HUDEP-2 (cell line): Measurements from ENCODE around the gene MCUR1.
"Not testable (repeated sequence)": the region's sequence is repeated elsewhere in the genome, so short reads cannot be mapped to it uniquely, and the experiment has no call there.

Experiments used
- DNase-seq, 76 experiments: peaks; one replicate each; lab custom pipeline; 2025; ENCODE audit not compliant: unreplicated experiment in 76 of 76; lab: John Stamatoyannopoulos, UW

Gene MCUR1

DNA sequence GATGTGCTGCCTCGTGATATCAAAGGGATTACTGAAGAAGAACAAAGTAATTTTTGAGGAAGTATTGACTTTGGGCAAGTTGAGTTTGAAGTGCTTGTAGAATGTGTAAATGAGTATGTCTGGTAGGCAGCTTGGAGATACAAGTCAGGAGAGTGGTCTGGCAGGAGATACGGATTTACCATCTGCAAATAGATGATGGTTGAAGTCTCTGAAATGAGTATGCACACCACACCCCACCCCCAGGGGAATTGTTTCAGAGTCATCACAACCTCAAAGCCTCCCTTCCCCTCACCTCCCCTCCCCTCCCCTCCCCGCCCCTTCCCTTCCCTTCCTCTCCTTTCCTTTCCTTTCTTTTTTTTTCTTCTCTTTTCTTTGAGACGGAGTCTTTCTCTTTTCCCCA, 16.4 kb upstream of the MCUR1 start:
- DNase-seq, result no peak

DNA sequence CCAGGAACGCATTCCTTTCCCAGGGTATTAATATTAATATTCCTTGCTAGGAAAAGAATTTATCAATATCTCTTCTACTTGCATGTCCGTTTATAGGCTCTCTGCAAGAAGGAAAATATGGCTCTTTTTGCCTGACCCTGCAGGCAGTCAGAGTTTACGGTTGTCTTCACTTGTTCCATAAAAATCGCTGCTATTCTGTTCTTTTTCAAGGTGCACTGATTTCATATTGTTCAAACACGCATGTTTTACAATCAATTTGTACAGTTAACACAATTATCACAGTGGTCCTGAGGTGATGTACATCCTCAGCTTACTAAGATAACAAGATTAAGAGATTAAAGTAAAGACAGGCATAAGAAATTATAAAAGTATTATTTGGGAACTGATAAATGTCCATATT, 15.1 kb upstream of the MCUR1 start:
- not testable (repeated sequence) for DNase-seq

DNA sequence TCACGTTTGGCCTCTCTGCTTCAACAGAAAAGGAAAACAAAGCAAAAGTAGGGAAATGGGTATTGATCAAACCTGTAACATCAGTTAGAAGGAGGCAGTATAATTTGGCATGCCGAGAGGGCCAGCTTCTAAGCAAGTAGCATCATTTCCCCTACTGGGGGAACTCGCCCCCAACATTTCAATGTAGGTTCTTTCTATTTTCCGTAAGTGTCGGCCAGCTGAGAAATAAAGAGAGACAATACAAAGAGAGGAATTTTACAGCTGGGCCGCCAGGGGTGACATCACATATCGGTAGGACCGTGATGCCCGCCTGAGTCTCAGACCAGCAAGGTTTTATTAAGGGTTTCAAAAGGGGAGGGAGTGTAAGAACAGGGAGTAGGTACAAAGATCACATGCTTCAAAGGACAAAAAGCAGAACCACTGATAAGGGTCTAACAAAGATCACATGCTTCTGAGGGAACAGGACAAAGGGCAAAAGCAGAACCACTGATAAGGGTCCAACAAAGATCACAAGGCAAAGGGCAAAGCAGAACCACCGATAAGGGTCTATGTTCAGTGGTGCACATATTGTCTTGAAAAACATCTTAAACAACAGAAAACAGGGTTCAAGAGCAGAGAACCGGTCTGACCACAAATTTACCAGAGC, 14.4 kb upstream of the MCUR1 start:
- peak in 2 of 76 experiments; percentile 47 to 59 for DNase-seq

DNA sequence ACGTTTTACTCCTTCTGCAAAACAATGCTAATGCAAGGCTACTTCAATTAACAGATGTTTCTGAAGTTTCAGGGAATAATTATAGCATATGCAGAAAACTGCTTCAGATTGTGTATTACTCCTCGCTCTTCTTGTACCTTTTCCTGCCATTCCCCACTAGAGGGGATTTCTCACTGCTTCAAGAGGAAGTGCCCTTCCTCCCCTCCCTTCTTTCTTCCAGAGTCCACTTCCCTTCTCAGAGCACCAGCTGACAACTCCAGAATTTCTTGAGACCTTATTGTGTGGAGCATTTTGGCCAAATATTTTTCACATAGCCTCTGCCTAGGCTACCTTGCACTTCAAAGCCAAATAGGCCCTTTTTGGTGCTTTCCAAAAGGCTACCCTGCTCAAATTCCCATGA, 12.7 kb upstream of the MCUR1 start:
- no peak for DNase-seq

DNA sequence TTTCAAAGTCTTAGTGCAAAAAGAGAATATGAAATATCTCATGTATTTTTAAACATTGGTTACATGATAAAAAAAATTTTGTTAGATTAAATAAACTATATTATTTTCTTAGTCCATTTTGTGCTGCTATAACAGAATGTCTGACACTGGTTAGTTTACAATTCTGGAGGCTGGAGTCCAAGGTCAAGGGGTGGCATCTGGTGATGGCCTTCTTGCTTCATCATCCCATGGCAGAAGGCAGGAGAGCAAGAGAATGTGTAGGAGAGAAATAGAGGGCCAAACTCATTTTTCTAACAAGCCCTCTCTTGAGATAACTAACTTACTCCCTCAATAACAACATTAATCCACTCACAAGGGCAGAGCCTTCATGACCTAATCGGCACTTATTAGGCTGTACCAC, 11.5 kb upstream of the MCUR1 start:
- no peak for DNase-seq

DNA sequence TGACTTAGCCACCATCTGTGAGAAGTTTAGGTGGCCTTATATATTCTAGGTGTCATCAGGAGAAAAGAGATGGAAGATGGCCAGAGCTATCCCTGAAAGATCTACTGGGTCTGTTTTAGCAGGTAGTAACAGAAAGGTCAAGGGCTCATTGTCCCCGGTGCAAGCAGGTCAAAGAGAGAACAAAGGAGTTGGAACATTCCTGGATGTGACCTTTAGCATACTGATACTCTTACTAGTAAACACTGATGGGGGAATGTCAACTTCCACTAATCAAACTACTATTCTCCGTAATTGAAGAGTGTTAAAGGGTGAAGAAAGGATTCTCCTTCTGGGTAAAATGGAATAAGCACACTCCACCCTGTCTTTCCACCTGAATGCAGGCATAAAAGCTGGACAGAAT, 4.0 kb upstream of the MCUR1 start:
- DNase-seq, result no peak

DNA sequence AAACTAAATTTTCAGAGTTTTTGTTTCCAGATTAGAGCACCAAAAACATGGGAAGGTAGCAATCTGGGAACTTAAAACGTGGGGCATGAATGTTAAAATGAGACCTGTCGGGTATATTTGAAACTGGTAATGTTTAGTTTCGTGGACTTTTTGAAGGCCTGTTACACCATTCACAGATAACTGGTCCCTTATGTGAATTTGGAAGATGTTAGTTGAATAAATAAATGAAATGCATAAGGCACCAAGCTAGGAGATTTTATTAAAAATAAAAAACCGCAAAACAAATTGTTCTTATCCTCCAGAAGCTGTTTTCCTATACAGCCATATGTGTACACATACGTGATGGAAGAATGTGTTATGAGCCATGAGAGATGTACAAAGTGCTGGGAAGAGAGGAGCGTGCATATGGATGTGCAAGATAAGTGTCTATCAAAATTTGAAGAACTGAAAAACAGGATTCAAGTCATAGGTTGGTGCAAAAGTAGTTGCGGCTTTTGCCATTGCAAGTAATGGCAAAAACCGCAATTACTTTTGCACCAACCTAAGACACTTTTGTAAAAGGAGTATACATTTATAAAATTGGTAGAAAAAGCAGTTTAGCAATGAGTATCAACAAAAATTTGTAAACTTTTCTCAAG, 700 bp upstream of the MCUR1 start:
- DNase-seq, result no peak

DNA sequence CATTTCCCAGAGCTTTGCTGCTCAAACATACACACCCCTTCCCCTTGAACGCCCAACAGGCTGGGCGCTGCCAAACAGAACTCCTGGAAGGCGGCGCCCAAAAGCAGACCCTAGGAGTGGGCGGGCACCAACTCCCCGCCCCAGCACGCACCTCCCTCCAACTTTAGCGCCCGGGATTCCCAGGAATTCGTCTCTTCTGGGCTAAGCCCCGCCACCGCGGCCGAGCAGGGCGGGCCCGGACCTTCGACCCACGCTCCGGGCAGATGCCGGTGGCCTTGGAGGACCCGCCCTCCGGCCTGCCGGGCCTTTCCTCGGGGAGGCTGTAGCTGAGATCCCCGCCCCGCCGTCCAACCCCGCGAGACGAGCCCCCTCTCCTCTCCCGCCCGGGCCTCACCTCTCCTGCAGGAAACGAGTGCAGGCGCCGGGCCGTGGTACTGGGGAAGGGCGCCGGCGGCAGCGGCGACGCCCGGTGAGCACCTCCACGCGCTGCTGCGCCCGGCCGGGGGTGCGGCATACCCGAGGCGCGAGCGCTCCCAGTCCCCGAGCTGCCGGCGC, 659 bp downstream of the MCUR1 start:
- DNase-seq, result peak in 34 of 76 experiments; percentile 34 to 92 (median 52)

DNA sequence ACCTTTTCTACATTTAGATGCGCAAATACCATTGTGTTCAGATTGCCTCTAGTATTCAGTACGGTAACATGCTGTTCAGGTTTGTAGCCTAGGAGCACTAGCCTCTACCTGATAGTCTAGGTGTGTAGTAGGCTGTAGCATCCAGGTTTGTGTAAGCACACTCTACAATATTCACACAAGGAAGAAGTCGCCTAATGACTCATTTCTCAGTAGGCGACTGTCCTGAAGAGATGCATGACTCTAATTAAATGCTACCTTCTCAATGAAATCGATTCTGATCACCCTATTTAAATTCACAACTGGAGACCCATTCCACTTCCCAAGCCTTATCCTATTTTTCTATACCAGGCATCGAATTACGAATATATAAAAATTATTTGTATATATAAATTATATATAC, 1.3 kb downstream of the MCUR1 start:
- DNase-seq, result no peak

DNA sequence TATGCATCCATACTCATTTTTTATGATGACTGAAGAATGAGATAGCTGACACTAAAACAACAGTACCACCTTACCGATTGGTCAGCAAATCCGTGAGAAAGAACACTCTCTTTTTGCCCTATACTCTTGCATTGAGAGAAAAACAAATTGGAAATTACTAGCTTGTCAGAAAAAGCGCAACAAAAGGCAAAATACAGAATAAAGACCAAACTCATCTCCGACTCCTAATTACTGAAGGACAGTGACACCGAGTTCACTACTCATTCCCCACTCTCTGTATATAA, 2.1 kb downstream of the MCUR1 start:
- DNase-seq, result no peak

DNA sequence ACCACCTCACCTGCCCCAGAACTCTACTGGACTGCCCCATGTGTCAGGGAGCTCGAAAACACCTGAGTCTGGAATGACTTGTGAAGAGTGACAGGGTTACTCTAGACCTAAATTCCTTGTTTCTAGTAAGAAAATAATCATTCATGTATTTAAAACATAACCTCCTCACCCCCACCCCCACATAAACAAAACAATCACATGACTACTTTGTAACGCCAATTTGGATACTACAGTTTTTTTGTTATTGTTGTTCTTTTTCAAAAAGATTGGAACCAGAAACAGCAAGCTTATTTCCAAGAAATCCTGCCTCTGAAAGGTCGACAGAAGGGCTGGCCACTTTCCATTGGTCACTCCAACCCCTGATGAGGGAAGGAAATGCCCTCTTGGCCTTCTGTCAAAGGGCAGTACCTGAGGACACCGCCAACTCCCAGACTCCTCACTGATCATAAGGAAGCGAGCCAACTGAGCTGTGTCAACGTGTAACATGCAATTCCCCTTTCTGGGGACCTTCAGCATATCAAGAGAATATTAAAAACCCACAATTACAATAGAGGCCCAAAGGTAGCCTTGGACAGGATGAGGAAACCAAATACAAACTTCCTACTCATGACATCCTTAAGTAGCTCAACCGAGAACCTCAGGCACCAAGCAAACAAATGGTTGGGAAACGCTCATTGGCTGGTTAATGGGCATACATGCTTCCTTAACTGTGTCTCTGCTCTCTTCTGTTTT, 2.6 kb downstream of the MCUR1 start:
- DNase-seq, result peak in 1 of 76 experiments; percentile 28

DNA sequence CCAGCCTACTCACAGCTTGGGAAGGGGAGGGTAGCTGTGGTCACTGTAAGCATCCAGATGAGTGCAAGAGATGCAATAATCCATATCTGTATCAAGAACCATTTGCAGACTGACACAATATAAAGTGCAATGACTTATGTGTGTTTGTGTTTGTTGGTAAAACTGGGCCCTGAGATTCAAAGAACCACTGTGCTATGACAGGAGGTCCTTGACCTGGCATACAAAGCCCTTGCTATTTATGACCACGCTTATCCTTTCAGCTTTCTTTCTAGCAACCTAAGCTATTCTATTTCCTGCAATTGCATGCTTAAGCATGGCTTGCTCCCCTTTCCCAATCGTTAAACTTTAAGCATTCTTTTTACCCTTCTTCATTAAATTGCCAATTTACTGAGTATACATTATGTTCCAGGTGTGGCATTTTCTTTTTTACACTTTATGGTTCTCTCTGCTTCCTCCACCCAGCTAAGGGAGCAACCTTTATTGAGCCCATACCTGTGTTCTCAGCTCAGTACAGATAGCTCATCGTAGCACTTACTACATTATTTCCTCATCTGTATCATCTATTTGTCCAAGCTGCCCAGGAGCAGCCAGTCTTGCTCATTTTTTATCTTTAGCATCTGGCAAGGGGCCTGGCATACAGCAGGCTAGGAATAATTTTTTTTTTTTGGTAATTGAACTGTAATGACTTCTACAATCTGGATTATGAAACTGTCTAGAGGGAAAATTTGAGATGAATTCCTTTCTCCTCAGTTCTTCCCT, 3.5 kb downstream of the MCUR1 start:
- peak in 1 of 76 experiments; percentile 10 for DNase-seq

DNA sequence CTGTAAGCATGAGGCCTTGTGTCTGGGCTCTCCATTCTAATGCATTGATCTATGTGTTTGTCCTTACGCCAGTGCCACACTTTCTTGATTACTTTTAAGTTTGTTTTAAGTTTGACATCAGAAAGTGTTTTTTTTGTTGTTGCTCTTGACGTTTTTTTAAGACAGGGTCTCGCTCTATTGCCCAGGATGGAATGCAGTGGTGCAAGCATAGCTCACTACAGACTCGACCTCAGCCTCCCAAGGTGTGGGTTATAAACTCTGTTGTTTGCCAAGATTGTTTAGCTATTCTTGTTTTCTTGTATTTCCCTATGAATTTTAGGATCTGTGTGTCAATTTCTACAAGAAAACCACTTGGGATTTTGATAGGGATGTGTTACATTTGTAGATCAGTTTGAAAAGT, 5.6 kb downstream of the MCUR1 start:
- no peak for DNase-seq

DNA sequence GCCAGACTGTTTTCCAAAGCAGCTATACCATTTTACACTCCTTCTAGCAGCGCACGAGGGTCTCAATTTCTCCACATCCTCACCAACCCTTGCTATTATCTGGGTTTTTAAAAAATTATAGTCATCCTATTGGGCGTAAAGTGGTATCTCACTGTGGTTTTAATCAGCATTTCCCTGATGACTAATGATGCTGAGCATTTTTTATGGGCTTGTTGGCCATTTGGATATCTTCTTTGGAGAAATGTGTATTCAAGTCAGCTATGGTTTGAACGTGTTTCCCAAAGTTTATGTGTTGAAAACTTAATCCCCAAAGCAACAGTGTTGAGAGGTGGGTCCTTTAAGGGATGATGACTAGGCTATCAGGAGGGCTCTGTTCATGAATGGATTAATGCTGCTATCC, 6.7 kb downstream of the MCUR1 start:
- DNase-seq, result no peak

DNA sequence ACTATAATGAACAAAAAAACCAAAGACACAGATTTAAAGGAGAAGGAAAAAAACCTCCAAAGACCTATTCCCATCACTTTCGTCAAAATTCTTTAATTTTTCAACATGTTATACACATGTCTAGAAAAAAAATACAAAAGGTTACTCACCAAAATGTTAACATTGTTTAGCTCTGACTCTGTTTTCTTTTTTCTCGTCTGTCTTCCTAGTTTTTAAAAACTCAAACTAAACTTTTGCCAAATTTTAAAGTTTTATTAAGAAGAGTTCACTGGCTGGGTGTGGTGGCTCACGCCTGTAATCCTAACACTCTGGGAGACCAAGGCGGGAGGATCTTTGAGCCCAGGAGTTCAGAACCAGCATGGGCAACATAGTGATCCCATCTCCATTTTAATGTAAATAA, 10.8 kb downstream of the MCUR1 start:
- no peak for DNase-seq

DNA sequence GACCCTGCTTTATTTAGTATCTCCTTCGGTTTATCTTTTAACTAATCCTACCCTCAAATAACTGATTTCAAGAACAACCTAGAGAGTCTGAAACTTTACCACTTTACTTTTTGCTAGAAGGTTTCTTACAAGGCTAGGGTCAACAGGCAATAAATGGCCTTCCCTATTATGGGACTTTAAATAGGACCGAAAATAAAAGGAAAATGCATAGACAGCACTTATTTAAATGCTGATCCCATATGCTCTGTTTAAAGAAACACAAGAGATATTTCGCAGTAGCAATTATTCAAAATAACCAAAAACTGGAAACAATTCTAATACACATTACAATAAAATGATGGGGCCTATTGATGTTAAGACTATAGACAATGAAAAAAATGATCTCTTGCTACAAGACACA, 13.7 kb downstream of the MCUR1 start:
- no peak for DNase-seq

DNA sequence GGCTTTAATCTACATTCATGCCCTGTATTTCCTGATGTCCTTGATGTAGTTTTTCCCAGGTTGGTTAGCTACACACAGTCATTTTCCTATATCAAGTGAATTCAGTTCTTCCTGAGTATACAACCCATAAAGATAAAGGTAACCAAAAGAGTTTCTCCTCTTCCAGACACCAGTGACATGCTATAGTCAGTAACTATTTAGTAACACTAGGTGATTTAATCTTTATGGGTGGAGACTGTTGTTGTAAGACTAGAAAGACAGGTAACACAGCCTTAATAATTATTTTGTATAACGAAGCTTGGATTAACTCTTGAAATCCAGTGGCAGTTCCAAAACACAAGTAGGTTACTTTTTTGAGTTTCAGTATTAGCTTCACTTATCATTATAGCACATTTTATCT, 17.6 kb downstream of the MCUR1 start:
- DNase-seq, result no peak

DNA sequence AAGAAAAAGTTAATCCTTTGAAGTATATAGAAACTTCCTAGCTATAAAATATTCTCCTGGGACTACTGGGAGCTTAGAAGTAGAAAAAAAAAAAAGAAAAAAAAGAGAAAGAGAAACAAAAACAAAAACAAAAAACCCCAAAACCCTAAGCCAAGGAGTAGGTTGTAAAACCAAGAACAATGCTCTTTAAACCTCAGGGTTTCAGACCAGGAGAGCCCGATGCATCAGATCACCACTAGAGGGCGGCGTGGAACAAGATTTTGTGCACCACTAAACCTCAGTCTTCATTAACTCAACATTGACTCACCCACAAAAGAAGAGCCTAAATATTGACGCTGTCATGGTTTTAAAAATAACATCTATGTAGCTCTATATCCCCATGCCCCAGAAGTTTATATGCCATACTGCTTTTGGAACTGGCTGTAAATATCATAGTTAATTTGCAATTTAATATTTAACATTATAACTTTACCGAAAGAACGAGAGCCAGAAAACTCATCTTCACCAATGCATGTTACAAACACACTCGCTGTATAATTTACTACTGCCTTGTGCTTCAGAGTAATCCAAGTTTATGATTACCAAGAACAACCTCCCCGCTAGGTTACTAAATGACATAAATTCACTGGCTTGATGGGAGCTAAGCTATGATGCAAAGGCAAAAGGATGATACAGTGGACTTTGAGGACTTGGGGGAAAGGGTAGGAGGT, 19.2 kb downstream of the MCUR1 start:
- DNase-seq, result peak in 69 of 76 experiments; percentile 6 to 88 (median 64)

DNA sequence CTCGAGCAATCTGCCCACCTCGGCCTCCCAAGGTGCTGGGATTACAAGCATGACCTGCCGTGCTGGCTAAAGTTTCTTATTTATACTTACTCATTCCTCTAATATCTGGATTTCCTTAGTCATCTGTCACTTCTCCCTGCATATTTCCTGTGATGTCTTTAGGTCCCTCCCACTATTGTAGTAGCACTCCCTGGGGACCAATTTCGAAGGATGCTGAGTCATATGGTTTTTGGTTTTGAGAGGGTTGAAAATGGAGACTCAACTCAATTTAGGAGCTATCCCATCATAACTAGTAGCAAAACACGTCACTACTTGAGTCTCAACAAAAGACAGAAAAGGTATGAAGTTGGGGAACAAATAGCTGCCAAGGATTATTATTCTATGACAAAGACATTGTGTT, 20.2 kb downstream of the MCUR1 start:
- no peak for DNase-seq

DNA sequence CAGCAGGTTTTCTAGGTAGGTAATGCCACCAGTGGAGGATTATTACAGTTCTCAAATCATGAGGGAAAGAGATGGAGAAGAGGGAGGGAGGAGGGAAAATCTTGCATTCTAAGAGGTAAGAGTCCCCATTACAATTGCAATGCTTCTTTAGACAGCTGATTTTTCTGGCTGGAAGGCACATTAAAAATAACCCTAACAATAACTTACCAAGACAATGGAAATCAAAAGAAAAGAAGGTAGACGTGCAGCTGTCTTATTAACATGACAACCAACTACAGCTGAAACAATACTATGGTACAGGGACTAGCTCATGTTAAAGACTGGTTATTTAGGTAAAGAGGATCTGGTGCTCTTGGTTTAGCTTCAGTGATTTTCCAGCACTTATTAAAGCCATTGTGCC, 24.6 kb downstream of the MCUR1 start:
- no peak for DNase-seq

DNA sequence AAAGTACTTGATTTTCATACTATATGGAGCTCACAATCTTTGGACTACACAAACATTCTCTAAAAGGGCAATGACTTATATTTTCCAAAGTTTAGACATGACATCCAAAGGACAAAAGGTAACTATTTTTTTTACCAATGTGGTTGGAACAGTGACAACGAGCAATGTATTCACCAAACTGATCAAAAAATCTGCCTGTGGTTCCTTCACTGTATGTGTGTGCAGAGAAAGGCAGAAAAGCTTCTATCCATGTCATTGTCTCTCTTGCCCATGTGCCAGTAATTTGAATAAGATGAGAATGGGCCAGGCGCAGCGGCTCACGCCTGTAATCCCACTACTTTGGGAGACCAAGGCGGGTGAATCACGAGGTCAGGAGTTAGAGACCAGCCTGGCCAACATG, 25.5 kb downstream of the MCUR1 start:
- DNase-seq, result no peak
